Neural progenitor cell (in vitro differentiated cells): ENCODE data around the gene CDH1. TPM values are rescaled to one million over a fixed set of nuclear protein-coding genes. Genes with fewer than 3 reads are reported as not detected.
"Not testable (repeated sequence)": the region's sequence is repeated elsewhere in the genome, so short reads cannot be mapped to it uniquely, and the experiment has no call there.

ENCODE experiments used
- DNase-seq: peaks from one replicate; pipeline ENCODE4 v3.0.0-alpha.2; 2016; ENCODE audit warnings: low spot score
- H2AFZ ChIP-seq: fragments of 200-600 bp; sonication (generic); replicated peaks from 2 replicates; pipeline ENCODE4 v1.6.1; 2016; ENCODE audit warnings: antibody characterized with exemption
- H3F3A ChIP-seq: fragments of 200-600 bp; sonication (generic); 2 replicates; pipeline ENCODE4 v1.6.1; 2016; ENCODE audit warnings: antibody characterized with exemption, low read depth
- H3K27ac ChIP-seq: fragments of 200-600 bp; sonication (generic); 2 replicates; pipeline ENCODE4 v1.5.1; 2016; ENCODE audit warnings: mild to moderate bottlenecking
- H3K27me3 ChIP-seq: fragments of 200-600 bp; sonication (generic); 2 replicates; pipeline ENCODE4 v1.6.1; 2016; ENCODE audit warnings: mild to moderate bottlenecking, moderate library complexity
- H3K36me3 ChIP-seq: fragments of 200-600 bp; sonication (generic); 2 replicates; pipeline ENCODE4 v1.5.1; 2016
- H3K4me1 ChIP-seq: fragments of 200-600 bp; sonication (generic); 2 replicates; pipeline ENCODE4 v1.6.1; 2016; ENCODE audit warnings: mixed run types
- H3K4me2 ChIP-seq: fragments of 200-600 bp; sonication (generic); 2 replicates; pipeline ENCODE4 v1.6.1; 2016
- H3K4me3 ChIP-seq: fragments of 200-600 bp; sonication (generic); 2 replicates; pipeline ENCODE4 v1.5.1; 2016
- H3K79me2 ChIP-seq: fragments of 200-600 bp; sonication (generic); 2 replicates; pipeline ENCODE4 v1.6.1; 2016; ENCODE audit warnings: low read depth
- H3K9ac ChIP-seq: fragments of 200-600 bp; sonication (generic); 2 replicates; pipeline ENCODE4 v1.6.1; 2016
- H3K9me3 ChIP-seq: fragments of 200-600 bp; sonication (generic); 2 replicates; pipeline ENCODE4 v1.5.1; 2016; ENCODE audit warnings: low read depth
- H4K20me1 ChIP-seq: fragments of 200-600 bp; sonication (generic); 2 replicates; pipeline ENCODE4 v1.6.1; 2016; ENCODE audit warnings: low read depth
- H3K27ac Mint-ChIP-seq: 3 replicates; pipeline ENCODE4 v1.8.0; 2021; ENCODE audit warnings: mixed read lengths
- H3K27me3 Mint-ChIP-seq: 2 replicates; pipeline ENCODE4 v1.8.0; 2022; ENCODE audit warnings: low read depth, mild to moderate bottlenecking, inconsistent platforms, moderate library complexity, mixed read lengths; ENCODE audit not compliant: insufficient read depth
- H3K36me3 Mint-ChIP-seq: 3 replicates; pipeline ENCODE4 v1.8.0; 2021; ENCODE audit warnings: mixed read lengths
- H3K4me1 Mint-ChIP-seq: 3 replicates; pipeline ENCODE4 v1.8.0; 2021; ENCODE audit warnings: mixed read lengths
- H3K4me3 Mint-ChIP-seq: 3 replicates; pipeline ENCODE4 v1.8.0; 2021; ENCODE audit warnings: mild to moderate bottlenecking, moderate library complexity, mixed read lengths
- H3K9me3 Mint-ChIP-seq: 3 replicates; pipeline ENCODE4 v1.8.0; 2020; ENCODE audit warnings: mixed read lengths
- CTCF ChIP-seq: fragments of 200-600 bp; sonication (generic); IDR thresholded peaks from 2 replicates; pipeline ENCODE4 v1.5.1; 2017; ENCODE audit warnings: antibody characterized with exemption, mild to moderate bottlenecking
- EZH2 ChIP-seq: fragments of 200-600 bp; sonication (generic); IDR thresholded peaks from 2 replicates; pipeline ENCODE4 v1.6.1; 2017; ENCODE audit warnings: antibody characterized with exemption, mild to moderate bottlenecking, moderate library complexity
- EZH2phosphoT487 ChIP-seq: fragments of 200-600 bp; sonication (generic); IDR thresholded peaks from 2 replicates; pipeline ENCODE4 v1.6.1; 2017; ENCODE audit warnings: antibody characterized with exemption
- total RNA-seq: library from RNA; depleted of rRNA; stranded (reverse); fragments of >200 nt; gene quantifications from 2 replicates; pipeline ENCODE4 v1.2.3, GENCODE V29; 2015; ENCODE audit warnings: low replicate concordance

Gene CDH1
- total RNA-seq, 1 donor from 2014 or later: 3.3 TPM

GRCh38 chr16:68784721-68785120 is 47.6 kb downstream of the CDH1 start:
- H3K4me1 ChIP-seq: peaks cover 10% of the 10 kb centered on the region
- H3K27me3 ChIP-seq: no peaks in the 10 kb centered on the region
- no peak for TF ChIP-seq EZH2
- TF ChIP-seq CTCF: no peak
- TF ChIP-seq EZH2phosphoT487: no peak
- H3K27ac Mint-ChIP-seq: no peak overlapping the region
- H3F3A ChIP-seq: no peaks in the 10 kb centered on the region
- H3K4me3 Mint-ChIP-seq: no peak overlapping the region
- H2AFZ ChIP-seq: no peak overlapping the region
- H4K20me1 ChIP-seq: no peaks in the 10 kb centered on the region
- no peak overlapping the region for H3K4me2 ChIP-seq
- no peak overlapping the region for H3K4me3 ChIP-seq
- H3K4me1 Mint-ChIP-seq: peaks cover 14% of the 10 kb centered on the region
- no peak for DNase-seq
- H3K9ac ChIP-seq: no peak overlapping the region
- H3K36me3 Mint-ChIP-seq: no peaks in the 10 kb centered on the region
- no peaks in the 10 kb centered on the region for H3K36me3 ChIP-seq
- H3K9me3 Mint-ChIP-seq: peaks cover 2% of the 10 kb centered on the region
- H3K9me3 ChIP-seq: no peaks in the 10 kb centered on the region
- peaks cover 6% of the 10 kb centered on the region for H3K27me3 Mint-ChIP-seq
- H3K79me2 ChIP-seq: no peaks in the 10 kb centered on the region
- no peak overlapping the region for H3K27ac ChIP-seq

- H3K27me3 Mint-ChIP-seq: peaks cover 7% of the 10 kb centered on the region
- TF ChIP-seq CTCF (no peak), EZH2phosphoT487 (no peak), EZH2 (no peak)
- no peaks in the 10 kb centered on the region for H3K36me3 Mint-ChIP-seq
- Histone ChIP-seq H3F3A (peaks cover 9% of the 10 kb centered on the region), H3K27me3 (no peaks in the 10 kb centered on the region), H3K79me2 (no peaks in the 10 kb centered on the region), H3K27ac (no peak overlapping the region), H3K36me3 (no peaks in the 10 kb centered on the region), H3K4me2 (no peak overlapping the region), H3K4me3 (no peak overlapping the region), H3K9ac (no peak overlapping the region), H3K4me1 (peaks cover 15% of the 10 kb centered on the region), H4K20me1 (no peaks in the 10 kb centered on the region), H2AFZ (no peak overlapping the region), H3K9me3 (no peaks in the 10 kb centered on the region)
- H3K4me3 Mint-ChIP-seq: no peak overlapping the region
- H3K9me3 Mint-ChIP-seq: peaks cover 2% of the 10 kb centered on the region
- no peak overlapping the region for H3K27ac Mint-ChIP-seq
- DNase-seq: no peak
- H3K4me1 Mint-ChIP-seq: peaks cover 20% of the 10 kb centered on the region
Measured at GRCh38 chr16:68785715-68786114, 48.6 kb downstream of the CDH1 start.

- Mint-ChIP-seq H3K4me1 (peaks cover 15% of the 10 kb centered on the region), H3K4me3 (no peak overlapping the region), H3K36me3 (no peaks in the 10 kb centered on the region), H3K9me3 (peaks cover 2% of the 10 kb centered on the region), H3K27ac (no peak overlapping the region), H3K27me3 (peaks cover 7% of the 10 kb centered on the region)
- no peak overlapping the region for H3K9ac ChIP-seq
- peak overlapping the region; percentile 53 for H2AFZ ChIP-seq
- no peak overlapping the region for H3K27ac ChIP-seq
- H3K4me2 ChIP-seq: no peak overlapping the region
- no peak for DNase-seq
- TF ChIP-seq CTCF (no peak), EZH2 (no peak), EZH2phosphoT487 (no peak)
- H3K79me2 ChIP-seq: no peaks in the 10 kb centered on the region
- H3K36me3 ChIP-seq: no peaks in the 10 kb centered on the region
- peaks cover 19% of the 10 kb centered on the region for H3F3A ChIP-seq
- no peaks in the 10 kb centered on the region for H3K9me3 ChIP-seq
- H3K27me3 ChIP-seq: no peaks in the 10 kb centered on the region
- peaks cover 10% of the 10 kb centered on the region for H3K4me1 ChIP-seq
- H3K4me3 ChIP-seq: no peak overlapping the region
- no peaks in the 10 kb centered on the region for H4K20me1 ChIP-seq
Measured at GRCh38 chr16:68786685-68787418, 49.8 kb downstream of the CDH1 start.

GRCh38 chr16:68787419-68787807 is 50.3 kb downstream of the CDH1 start:
- H3K4me3 Mint-ChIP-seq, DNase-seq, H3K4me3 ChIP-seq, H3K27me3 ChIP-seq, H3K27ac Mint-ChIP-seq, H3K9me3 ChIP-seq, H2AFZ ChIP-seq, H3K36me3 ChIP-seq, H3K4me2 ChIP-seq, H4K20me1 ChIP-seq, H3K9me3 Mint-ChIP-seq, H3K9ac ChIP-seq, H3K27me3 Mint-ChIP-seq, H3K27ac ChIP-seq, H3K36me3 Mint-ChIP-seq, H3K79me2 ChIP-seq: not testable (repeated sequence)
- H3K4me1 ChIP-seq: peaks cover 10% of the 10 kb centered on the region
- H3F3A ChIP-seq: peaks cover 19% of the 10 kb centered on the region
- H3K4me1 Mint-ChIP-seq: peaks cover 15% of the 10 kb centered on the region
